Stimulated activated CD4-positive, alpha-beta T cell treated with anti-CD3 and anti-CD28 coated beads, Interleukin-4, amount 100 ng/mL, for 48 hours (primary cell): ENCODE measurements around the gene RNF31.
"Not testable (repeated sequence)": the region's sequence is repeated elsewhere in the genome, so short reads cannot be mapped to it uniquely, and the experiment has no call there.

Experiments used
- DNase-seq, 2 donors: peaks; one replicate each; pipeline ENCODE4 v3.0.0-alpha.2; 2020; ENCODE audit warnings: low read depth in 2 of 2

Gene RNF31

DNA sequence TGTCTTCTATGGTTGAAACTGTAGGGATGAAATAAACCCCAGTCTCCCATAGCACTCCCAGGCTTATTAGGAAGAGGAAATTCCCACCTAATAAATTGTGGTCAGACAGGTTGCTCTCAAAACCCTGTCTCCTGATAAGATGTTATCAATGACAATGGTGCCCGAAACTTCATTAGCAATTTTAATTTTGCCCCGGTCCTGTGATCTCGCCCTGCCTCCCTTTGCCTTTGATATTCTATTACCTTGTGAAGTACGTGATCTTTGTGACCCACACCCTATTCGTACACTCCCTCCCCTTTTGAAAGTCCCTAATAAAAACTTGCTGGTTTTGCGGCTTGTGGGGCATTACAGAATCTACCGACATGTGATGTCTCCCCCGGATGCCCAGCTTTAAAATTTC lies 55.2 kb downstream of the RNF31 start:
- not testable (repeated sequence) for DNase-seq

DNA sequence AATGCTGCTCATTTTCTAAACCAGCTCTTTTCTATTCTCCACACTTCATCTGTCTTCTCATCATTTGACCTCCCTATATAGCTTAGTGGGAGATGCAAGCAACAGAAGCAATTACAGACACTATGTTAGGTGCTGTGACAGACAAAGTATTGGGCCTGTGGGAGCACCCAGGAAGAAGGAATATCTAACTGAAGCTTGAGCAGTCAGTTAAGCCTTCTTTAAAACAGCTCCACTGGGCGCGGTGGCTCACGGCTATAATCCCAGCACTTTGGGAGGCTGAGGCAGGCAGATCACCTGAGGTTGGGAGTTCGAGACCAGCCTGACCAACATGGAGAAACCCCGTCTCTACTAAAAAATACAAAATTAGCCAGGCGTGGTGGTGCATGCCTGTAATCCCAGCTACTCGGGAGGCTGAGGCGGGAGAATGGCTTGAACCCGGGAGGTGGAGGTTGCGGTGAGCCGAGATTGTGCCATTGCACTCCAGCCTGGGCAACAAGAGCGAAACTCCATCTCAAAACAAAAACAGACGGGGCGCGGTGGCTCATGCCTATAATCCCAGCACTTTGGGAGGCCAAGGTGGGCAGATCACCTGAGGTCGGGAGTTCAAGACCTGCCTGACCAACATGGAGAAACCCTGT lies 56.1 kb downstream of the RNF31 start:
- DNase-seq = not testable (repeated sequence)

DNA sequence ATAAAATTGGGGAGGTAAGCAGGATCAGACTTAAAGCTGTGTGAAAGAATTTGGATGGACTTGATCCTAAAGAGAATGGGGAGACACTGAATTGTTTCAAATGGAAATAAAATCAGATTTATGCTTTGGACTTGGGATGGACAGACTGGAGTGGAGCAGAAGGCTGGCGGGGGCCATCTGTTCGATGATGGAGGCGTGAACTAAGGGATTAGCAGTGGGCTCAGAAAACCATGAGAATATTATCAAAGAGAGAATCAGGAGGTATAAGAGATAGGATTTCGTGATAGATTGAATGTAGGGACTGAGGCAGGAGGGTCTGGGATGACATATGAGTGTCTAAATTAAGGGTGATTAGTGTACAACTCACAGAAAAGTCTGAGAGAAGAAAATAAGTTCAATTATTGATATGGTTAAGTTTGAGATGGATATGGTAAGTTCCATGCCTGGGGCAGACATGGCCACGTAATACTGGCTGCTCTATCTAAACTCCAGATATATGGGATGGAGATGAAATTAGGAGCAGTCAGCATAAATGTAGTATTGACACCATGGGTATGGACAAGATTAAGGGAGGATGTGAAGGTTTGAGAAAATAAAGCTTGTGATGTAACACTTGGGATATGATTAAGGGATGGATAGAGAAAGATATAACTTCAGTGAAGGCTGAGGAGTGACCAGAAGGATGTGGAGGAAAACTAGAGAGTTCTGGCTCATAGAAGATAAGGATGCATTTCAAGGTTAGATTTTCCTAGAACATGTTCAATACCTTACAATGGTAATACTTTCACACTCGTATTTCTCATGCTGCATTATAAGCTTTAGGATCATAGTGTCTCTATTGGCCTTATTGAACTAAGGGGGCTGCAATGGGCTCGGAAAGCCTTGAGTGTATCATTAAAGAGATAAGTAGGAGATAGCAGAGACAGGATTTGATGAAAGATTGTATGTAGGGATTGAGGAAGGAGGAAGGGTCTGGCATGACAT lies 57.2 kb downstream of the RNF31 start:
- no peak for DNase-seq

DNA sequence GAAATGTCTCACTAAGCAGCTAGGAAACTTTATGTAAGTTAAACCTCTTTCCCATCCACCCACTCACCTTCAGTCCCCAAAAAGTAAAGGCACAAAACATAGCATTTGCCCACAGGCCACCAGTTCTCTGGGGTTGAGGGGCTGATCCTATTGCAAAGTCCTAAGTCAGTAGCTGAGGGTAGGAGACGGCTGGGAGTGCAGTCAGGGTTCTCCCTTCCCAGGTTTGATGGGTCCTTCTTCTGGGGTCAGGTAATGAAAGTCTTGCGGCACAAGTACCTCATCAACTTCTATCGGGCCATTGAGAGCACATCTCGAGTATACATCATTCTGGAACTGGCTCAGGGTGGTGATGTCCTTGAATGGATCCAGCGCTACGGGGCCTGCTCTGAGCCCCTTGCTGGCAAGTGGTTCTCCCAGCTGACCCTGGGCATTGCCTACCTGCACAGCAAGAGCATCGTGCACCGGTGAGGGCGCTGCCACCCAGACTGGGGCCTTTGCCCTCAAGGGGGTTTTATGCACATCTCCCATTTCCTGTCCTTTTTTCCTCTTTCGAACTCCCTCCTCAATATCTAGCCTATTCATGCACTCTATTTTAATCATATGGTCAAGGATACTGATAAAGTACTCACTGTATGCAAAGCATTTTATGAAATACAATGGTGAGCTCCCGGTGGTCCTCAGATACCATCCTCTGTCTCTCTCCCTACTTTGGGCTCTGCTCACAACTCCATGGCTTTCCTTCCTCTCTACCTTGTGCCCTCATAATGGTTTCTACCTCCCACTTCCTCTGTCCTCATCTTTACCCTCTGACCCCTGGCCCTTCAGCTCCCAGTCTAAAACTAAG lies 59.2 kb downstream of the RNF31 start:
- DNase-seq = no peak

DNA sequence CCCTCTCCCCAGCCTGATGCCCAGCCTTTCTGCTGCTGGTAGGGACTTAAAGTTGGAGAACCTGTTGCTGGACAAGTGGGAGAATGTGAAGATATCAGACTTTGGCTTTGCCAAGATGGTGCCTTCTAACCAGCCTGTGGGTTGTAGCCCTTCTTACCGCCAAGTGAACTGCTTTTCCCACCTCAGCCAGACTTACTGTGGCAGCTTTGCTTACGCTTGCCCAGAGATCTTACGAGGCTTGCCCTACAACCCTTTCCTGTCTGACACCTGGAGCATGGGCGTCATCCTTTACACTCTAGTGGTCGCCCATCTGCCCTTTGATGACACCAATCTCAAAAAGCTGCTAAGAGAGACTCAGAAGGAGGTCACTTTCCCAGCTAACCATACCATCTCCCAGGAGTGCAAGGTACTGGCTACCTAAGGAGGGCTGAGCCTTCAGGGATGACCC lies 59.8 kb downstream of the RNF31 start:
- no peak for DNase-seq

DNA sequence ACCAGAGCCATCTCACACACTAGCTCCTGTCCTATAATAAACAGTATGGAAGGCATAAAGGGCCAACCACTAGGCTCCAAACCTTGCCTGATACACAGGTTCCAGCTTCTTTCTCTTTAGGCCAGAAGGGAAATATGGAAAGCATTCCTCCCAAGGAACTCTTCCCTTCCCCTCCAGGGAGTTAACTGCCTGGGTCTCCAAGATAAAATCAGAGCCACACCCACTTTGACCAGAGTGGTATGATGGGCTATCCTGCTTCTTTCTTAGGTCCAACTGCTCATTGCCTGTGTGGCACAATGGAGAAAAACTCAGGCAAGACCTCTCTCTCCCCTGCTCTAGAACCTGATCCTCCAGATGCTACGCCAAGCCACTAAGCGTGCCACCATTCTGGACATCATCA lies 60.3 kb downstream of the RNF31 start:
- no peak for DNase-seq
